IMR-90 (cell line): Measurements from ENCODE around the gene RNF217. TPM values are rescaled to one million over a fixed set of nuclear protein-coding genes. Genes with fewer than 3 reads are reported as not detected.
A peak's percentile ranks its signal among the peaks of the same experiment; 100 is the strongest.

ENCODE experiments used
- ATAC-seq: fragments of 200-7000 bp; cut with Tn5 transposase; 2 replicates; pipeline ENCODE4 v1.9.1; 2020; ENCODE audit warnings: low read depth, mild to moderate bottlenecking, moderate library complexity
- BruUV-seq: library from RNA; stranded (reverse); fragments of 400-500 nt; replicated peaks from 2 replicates; lab custom pipeline; 2021; lab: Mats Ljungman, UMichigan
- CTCF ChIA-PET: fragments of 300-600 bp; formaldehyde crosslinking; extraction: SDS; loops from one replicate; lab custom pipeline; 2021; ENCODE audit warnings: antibody characterized with exemption; lab: Yijun Ruan, JAX
- POLR2A ChIA-PET: fragments of 300-600 bp; sonication (Branson Sonifier 250); formaldehyde crosslinking; loops from one replicate; lab custom pipeline; 2022; ENCODE audit warnings: antibody characterized with exemption; ENCODE audit not compliant: unreplicated experiment; lab: Charles Lee
- DNase-seq: peaks from one replicate; pipeline ENCODE4 v3.0.0; 2013
- H2AFZ ChIP-seq: replicated peaks from 2 replicates; pipeline ENCODE3; 2013; ENCODE audit warnings: low read length, mild to moderate bottlenecking; ENCODE audit not compliant: poor library complexity
- H2AK5ac ChIP-seq: 2 replicates; pipeline ENCODE4 v1.6.1; 2013; ENCODE audit warnings: low read depth, low read length, inconsistent platforms
- H2AK9ac ChIP-seq: replicated peaks from 2 replicates; pipeline ENCODE3; 2013; ENCODE audit warnings: mild to moderate bottlenecking, low read depth, low read length, moderate library complexity; ENCODE audit not compliant: poor library complexity
- H2BK120ac ChIP-seq: 2 replicates; pipeline ENCODE4 v1.6.1; 2013; ENCODE audit warnings: low read depth, low read length, inconsistent platforms
- H2BK15ac ChIP-seq: 3 replicates; pipeline ENCODE4 v1.6.1; 2013; ENCODE audit warnings: low read depth, low read length, inconsistent platforms
- H2BK20ac ChIP-seq: 2 replicates; pipeline ENCODE4 v1.6.1; 2013; ENCODE audit warnings: low read depth, mild to moderate bottlenecking, inconsistent platforms, low read length, moderate library complexity
- H2BK5ac ChIP-seq: 2 replicates; pipeline ENCODE4 v1.6.1; 2013; ENCODE audit warnings: mild to moderate bottlenecking, low read depth, low read length, inconsistent platforms; ENCODE audit not compliant: poor library complexity, severe bottlenecking
- H3K14ac ChIP-seq: replicated peaks from 2 replicates; pipeline ENCODE4 v1.6.1; 2013; ENCODE audit warnings: low read depth, low read length, inconsistent platforms
- H3K18ac ChIP-seq: 2 replicates; pipeline ENCODE4 v1.6.1; 2013; ENCODE audit warnings: low read depth, low read length, control low read depth
- H3K23ac ChIP-seq: 2 replicates; pipeline ENCODE4 v1.6.1; 2013; ENCODE audit warnings: low read depth, low read length, inconsistent platforms
- H3K27ac ChIP-seq: 2 replicates; pipeline ENCODE4 v1.5.1; 2013; ENCODE audit warnings: mild to moderate bottlenecking, control low read depth, low read length; ENCODE audit not compliant: insufficient read depth
- H3K27me3 ChIP-seq: 2 replicates; pipeline ENCODE4 v1.6.1; 2013; ENCODE audit warnings: low read length; ENCODE audit not compliant: control insufficient read depth, insufficient read depth
- H3K36me3 ChIP-seq: 2 replicates; pipeline ENCODE4 v1.6.1; 2013; ENCODE audit warnings: low read length, mixed read lengths; ENCODE audit not compliant: control insufficient read depth, insufficient read depth
- H3K4ac ChIP-seq: 2 replicates; pipeline ENCODE4 v1.6.1; 2013; ENCODE audit warnings: low read depth, low read length, inconsistent platforms
- H3K4me1 ChIP-seq: 2 replicates; pipeline ENCODE4 v1.6.1; 2013; ENCODE audit warnings: low read length, mixed read lengths; ENCODE audit not compliant: control insufficient read depth, insufficient read depth
- H3K4me2 ChIP-seq: 2 replicates; pipeline ENCODE4 v1.6.1; 2013; ENCODE audit warnings: low read depth, mild to moderate bottlenecking, control low read depth, low read length, moderate library complexity
- H3K4me3 ChIP-seq: 2 replicates; pipeline ENCODE4 v1.5.1; 2013; ENCODE audit warnings: low read depth, mild to moderate bottlenecking, control low read depth, low read length, moderate library complexity; ENCODE audit not compliant: insufficient read depth
- H3K56ac ChIP-seq: 2 replicates; pipeline ENCODE4 v1.6.1; 2013; ENCODE audit warnings: low read length, inconsistent platforms; ENCODE audit not compliant: insufficient read depth; ENCODE audit errors: extremely low read depth
- H3K79me1 ChIP-seq, 2 experiments: 2 replicates each; pipeline ENCODE4 v1.6.1; 2013; ENCODE audit warnings: low read length in 2 of 2, inconsistent platforms in 1 of 2, low read depth in 1 of 2
- H3K9ac ChIP-seq: 2 replicates; pipeline ENCODE4 v1.6.1; 2013; ENCODE audit warnings: low read depth, low read length, control low read depth
- H3K9me1 ChIP-seq: 2 replicates; pipeline ENCODE4 v1.6.1; 2013; ENCODE audit warnings: low read length, inconsistent platforms; ENCODE audit not compliant: insufficient read depth
- H3K9me3 ChIP-seq: 2 replicates; pipeline ENCODE4 v1.6.1; 2013; ENCODE audit warnings: low read length; ENCODE audit not compliant: control insufficient read depth, insufficient read depth
- H4K20me1 ChIP-seq: 2 replicates; pipeline ENCODE4 v1.6.1; 2013; ENCODE audit warnings: low read length, inconsistent platforms; ENCODE audit not compliant: insufficient read depth
- H4K5ac ChIP-seq: 2 replicates; pipeline ENCODE4 v1.6.1; 2013; ENCODE audit warnings: mild to moderate bottlenecking, low read depth, low read length, control low read depth
- H4K8ac ChIP-seq, 2 experiments: 2 replicates each; pipeline ENCODE4 v1.6.1; 2013; ENCODE audit warnings: low read depth in 2 of 2, low read length in 2 of 2, control low read depth in 1 of 2, inconsistent platforms in 1 of 2
- H4K91ac ChIP-seq: 2 replicates; pipeline ENCODE4 v1.6.1; 2013; ENCODE audit warnings: low read depth, low read length, inconsistent platforms; ENCODE audit not compliant: insufficient read depth
- FOS ChIP-seq: fragments of 150-350 bp; IDR thresholded peaks from 2 replicates; pipeline ENCODE4 v1.6.1; 2016; ENCODE audit warnings: low read depth, low read length
- MXI1 ChIP-seq: IDR thresholded peaks from 2 replicates; pipeline ENCODE4 v1.6.1; 2012; ENCODE audit warnings: low read depth, mild to moderate bottlenecking, low read length, moderate library complexity, borderline replicate concordance
- NFE2L2 ChIP-seq: fragments of 150-350 bp; IDR thresholded peaks from 2 replicates; pipeline ENCODE4 v1.6.1; 2016; ENCODE audit warnings: low read depth, mild to moderate bottlenecking, low read length
- RCOR1 ChIP-seq: IDR thresholded peaks from 2 replicates; pipeline ENCODE4 v1.6.1; 2012; ENCODE audit warnings: mild to moderate bottlenecking, low read length, improper control_type of control experiment; ENCODE audit not compliant: insufficient replicate concordance
- WGBS, 2 experiments: methylation state at CpG; one replicate each; pipeline versions ENCODE4 v1.1.5 to v1.1.7; 2013; ENCODE audit warnings: missing lambda C conversion rate in 2 of 2; ENCODE audit not compliant: insufficient read length in 1 of 2; ENCODE audit errors: extremely low coverage in 2 of 2; 5-methylcytosine and 5-hydroxymethylcytosine counted together
- dilution Hi-C: fragments of 300-500 bp; cut with HindIII; formaldehyde crosslinking; loops from one replicate; pipeline ENCODE4 v1.14.3; 2018; ENCODE audit warnings: low sequenced_read_pairs; ENCODE audit not compliant: unreplicated experiment
- in situ Hi-C: fragments of 300-500 bp; cut with MboI; formaldehyde crosslinking; loops from 3 replicates; pipeline ENCODE4 v1.14.3; 2019; ENCODE audit warnings: low sequenced_read_pairs, inconsistent platforms, mixed read lengths
- intact Hi-C: fragments of 100-400 bp; cut with micrococcal nuclease; formaldehyde crosslinking; loops from 2 replicates; pipeline ENCODE4 v1.10.0; 2022
- polyA plus RNA-seq, 3 experiments: library from polyadenylated mRNA; depleted of rRNA; stranded (reverse); fragments of >200 nt; gene quantifications; 2 replicates each; pipeline ENCODE4 v1.2.3, GENCODE V29; 2012; ENCODE audit warnings: low replicate concordance in 1 of 3
- total RNA-seq: library from RNA; depleted of rRNA; stranded (reverse); fragments of >200 nt; gene quantifications from 2 replicates; pipeline ENCODE4 v1.2.3, GENCODE V29; 2012

RNF217 gene
- total and polyA plus RNA-seq, 2 of the 4 experiments (the other 2 are of a cell fraction): 11.7 to 20.4 TPM

DNA sequence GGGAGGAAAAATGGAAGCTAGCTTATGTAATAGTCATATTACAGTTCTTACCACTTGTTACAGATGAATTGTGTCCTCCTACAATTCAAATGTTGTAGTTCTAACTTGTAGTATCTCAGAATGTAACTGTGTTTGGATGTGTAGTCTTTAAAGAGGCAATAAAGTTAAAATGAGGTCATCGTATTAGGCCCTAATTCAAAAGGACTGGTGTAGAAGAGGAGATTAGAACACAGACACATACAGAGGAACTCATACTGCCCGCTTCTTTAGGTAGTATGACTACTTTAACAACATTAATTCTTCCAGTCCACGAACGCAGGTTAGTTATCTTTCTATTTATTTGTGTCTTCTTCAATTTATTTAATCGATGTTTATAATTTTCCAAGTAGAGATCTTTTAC lies 144.8 kb downstream of the RNF217 start:
- no peak overlapping the region for H3K27ac ChIP-seq
- dilution Hi-C loops: no loop called here
- H2AK9ac ChIP-seq: no peak overlapping the region
- DNase-seq (no peak), ATAC-seq (no peak)
- no peak overlapping the region for H3K4me3 ChIP-seq
- no peak overlapping the region for H2BK120ac ChIP-seq
- H3K4me2 ChIP-seq: no peak overlapping the region
- no peaks in the 10 kb centered on the region for H3K36me3 ChIP-seq
- ChIA-PET POLR2A (no interaction called here), CTCF (no interaction called here)
- no peak overlapping the region for H3K56ac ChIP-seq
- no peak overlapping the region for H3K9ac ChIP-seq
- H3K14ac ChIP-seq: no peak overlapping the region
- no peak overlapping the region for H3K4ac ChIP-seq
- H3K18ac ChIP-seq: no peak overlapping the region
- TF ChIP-seq MXI1: no peak
- no peak for TF ChIP-seq RCOR1
- no peak for TF ChIP-seq NFE2L2
- no peak for TF ChIP-seq FOS
- BruUV-seq: no TSS peak
- H4K20me1 ChIP-seq: no peaks in the 10 kb centered on the region
- no peak overlapping the region for H4K91ac ChIP-seq
- H4K5ac ChIP-seq: no peak overlapping the region
- no peak overlapping the region for H2BK5ac ChIP-seq
- no peaks in the 10 kb centered on the region; the same call in none of the 2 replicates for H3K9me1 ChIP-seq
- no peak overlapping the region for H2BK15ac ChIP-seq
- no peak overlapping the region for H3K23ac ChIP-seq
- H3K9me3 ChIP-seq: peaks cover 11% of the 10 kb centered on the region
- intact Hi-C loops: no loop called here
- no peak overlapping the region for H2AK5ac ChIP-seq
- peak overlapping the region in 1 of 2 experiments; percentile 28; a peak in 1 of 4 replicates for H4K8ac ChIP-seq
- H3K79me1 ChIP-seq: no peaks in the 10 kb centered on the region
- no peak overlapping the region for H2AFZ ChIP-seq
- no CpG with 5 or more reads among the region's 5 CpGs for WGBS, 2 experiments
- H3K4me1 ChIP-seq: peaks cover 9% of the 10 kb centered on the region
- no peaks in the 10 kb centered on the region for H3K27me3 ChIP-seq
- in situ Hi-C loops: loop anchor here (25.0 kb wide), 1 partner anchor 145 kb away; the partner anchor contains the start of gene RNF217
- H2BK20ac ChIP-seq: no peak overlapping the region
